ENCODE data around the gene GCK.

Gene GCK

DNA sequence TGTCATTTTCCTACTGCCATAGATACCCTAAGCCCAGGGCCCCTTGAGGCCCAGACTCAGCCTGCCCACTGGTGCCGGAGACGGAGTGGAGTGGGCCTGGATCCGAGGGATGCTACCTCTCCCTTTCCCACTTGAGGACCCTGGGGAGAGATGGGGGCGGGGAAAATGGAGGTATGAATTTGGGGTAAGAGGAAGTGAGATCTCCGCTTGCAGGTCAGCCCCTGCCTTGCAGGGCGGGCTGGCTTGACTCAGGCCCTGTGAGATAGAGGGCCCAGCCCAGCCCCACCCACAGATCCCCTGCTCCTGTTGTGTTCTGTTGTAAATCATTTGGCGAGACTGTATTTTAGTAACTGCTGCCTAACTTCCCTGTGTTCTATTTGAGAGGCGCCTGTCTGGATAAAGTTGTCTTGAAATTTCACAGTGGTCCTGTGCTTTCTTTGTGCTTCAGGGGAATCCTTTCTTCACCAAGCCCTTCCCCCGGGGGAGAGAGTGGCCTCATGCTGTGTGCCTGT, 24.7 kb upstream of the GCK start:
- no peak overlapping the region for H2AFZ ChIP-seq (ENCODE audit: low read depth, low read length, severe bottlenecking)
- no peaks in the 10 kb centered on the region for H3F3A ChIP-seq (ENCODE audit: insufficient read depth)
- no peak overlapping the region for H3K9ac ChIP-seq (ENCODE audit: low read length)
- H3K9me3 ChIP-seq (ENCODE audit: insufficient read depth, low read length), result no peaks in the 10 kb centered on the region
- H3K79me2 ChIP-seq (ENCODE audit: insufficient read depth, low read length), result no peaks in the 10 kb centered on the region
- H3K4me3 ChIP-seq (ENCODE audit: insufficient read depth, low read length, poor library complexity, severe bottlenecking), result no peak overlapping the region
- no peaks in the 10 kb centered on the region for H3K9me2 ChIP-seq (replicated peaks; ENCODE audit: insufficient read depth, low read length)
- H4K20me1 ChIP-seq (ENCODE audit: low read depth, low read length), result no peaks in the 10 kb centered on the region
- no peak overlapping the region for H3K4me2 ChIP-seq (ENCODE audit: low read depth, low read length, poor library complexity, severe bottlenecking)
- H3K27ac ChIP-seq (ENCODE audit: low read depth, low read length), result no peak overlapping the region
- H3K36me3 ChIP-seq (ENCODE audit: low read length), result no peaks in the 10 kb centered on the region
- TF ChIP-seq EZH2phosphoT487 (conservative IDR thresholded peaks at IDR 0.05; ENCODE audit: low read length), result no peak
- TF ChIP-seq, protein P1, sequence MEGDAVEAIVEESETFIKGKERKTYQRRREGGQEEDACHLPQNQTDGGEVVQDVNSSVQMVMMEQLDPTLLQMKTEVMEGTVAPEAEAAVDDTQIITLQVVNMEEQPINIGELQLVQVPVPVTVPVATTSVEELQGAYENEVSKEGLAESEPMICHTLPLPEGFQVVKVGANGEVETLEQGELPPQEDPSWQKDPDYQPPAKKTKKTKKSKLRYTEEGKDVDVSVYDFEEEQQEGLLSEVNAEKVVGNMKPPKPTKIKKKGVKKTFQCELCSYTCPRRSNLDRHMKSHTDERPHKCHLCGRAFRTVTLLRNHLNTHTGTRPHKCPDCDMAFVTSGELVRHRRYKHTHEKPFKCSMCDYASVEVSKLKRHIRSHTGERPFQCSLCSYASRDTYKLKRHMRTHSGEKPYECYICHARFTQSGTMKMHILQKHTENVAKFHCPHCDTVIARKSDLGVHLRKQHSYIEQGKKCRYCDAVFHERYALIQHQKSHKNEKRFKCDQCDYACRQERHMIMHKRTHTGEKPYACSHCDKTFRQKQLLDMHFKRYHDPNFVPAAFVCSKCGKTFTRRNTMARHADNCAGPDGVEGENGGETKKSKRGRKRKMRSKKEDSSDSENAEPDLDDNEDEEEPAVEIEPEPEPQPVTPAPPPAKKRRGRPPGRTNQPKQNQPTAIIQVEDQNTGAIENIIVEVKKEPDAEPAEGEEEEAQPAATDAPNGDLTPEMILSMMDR (IDR thresholded peaks at IDR 0.05; ENCODE audit: insufficient read depth, low read length, poor library complexity, severe bottlenecking), result no peak
- no peaks in the 10 kb centered on the region for H3K27me3 ChIP-seq (ENCODE audit: low read length)

DNA sequence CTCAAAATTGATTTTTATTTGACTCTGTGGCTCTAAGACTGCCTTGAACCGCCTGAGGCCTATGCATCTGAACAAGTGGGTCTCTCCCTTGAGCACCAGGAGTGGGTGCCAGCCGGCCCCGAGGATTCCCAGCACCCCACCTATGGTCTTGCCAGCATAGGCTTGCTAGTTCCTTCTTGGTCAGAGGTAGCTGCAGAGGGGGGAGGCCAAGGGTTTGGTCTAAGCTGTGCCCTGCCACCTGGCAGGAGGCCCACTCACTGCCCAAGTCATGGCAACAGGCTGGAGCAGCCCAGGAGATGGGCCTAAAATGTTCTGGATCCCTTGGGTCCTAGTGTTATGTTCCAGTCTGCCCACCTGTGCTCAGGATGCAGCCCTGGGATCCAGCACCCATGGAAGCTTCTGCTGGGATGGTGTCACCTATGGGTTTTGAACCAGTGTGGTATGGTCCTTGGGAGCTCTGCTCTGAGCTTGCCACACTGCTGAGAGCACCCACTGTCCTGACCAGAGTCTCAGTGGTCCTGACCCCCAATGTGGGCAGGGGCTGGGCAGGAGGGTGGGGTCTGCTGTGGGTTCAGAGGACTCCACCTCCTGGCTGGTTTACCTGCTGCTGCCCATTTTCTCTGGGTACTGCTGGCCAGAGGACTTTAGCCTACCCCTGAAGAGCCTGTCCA, 24.1 kb upstream of the GCK start:
- Histone ChIP-seq H3K4me2 (ENCODE audit: low read depth, low read length, poor library complexity, severe bottlenecking) (no peak overlapping the region), H3K79me2 (ENCODE audit: insufficient read depth, low read length) (no peaks in the 10 kb centered on the region), H3K4me3 (ENCODE audit: insufficient read depth, low read length, poor library complexity, severe bottlenecking) (no peak overlapping the region), H3K9ac (ENCODE audit: low read length) (no peak overlapping the region), H3F3A (ENCODE audit: insufficient read depth) (no peaks in the 10 kb centered on the region), H3K27ac (ENCODE audit: low read depth, low read length) (no peak overlapping the region), H3K27me3 (ENCODE audit: low read length) (no peaks in the 10 kb centered on the region), H3K9me3 (ENCODE audit: insufficient read depth, low read length) (no peaks in the 10 kb centered on the region), H2AFZ (ENCODE audit: low read depth, low read length, severe bottlenecking) (no peak overlapping the region), H3K36me3 (ENCODE audit: low read length) (no peaks in the 10 kb centered on the region), H3K9me2 (replicated peaks; ENCODE audit: insufficient read depth, low read length) (no peaks in the 10 kb centered on the region), H4K20me1 (ENCODE audit: low read depth, low read length) (no peaks in the 10 kb centered on the region)
- no peak for TF ChIP-seq EZH2phosphoT487 (conservative IDR thresholded peaks at IDR 0.05; ENCODE audit: low read length)
- TF ChIP-seq, protein P1 (IDR thresholded peaks at IDR 0.05; ENCODE audit: insufficient read depth, low read length, poor library complexity, severe bottlenecking), result no peak

DNA sequence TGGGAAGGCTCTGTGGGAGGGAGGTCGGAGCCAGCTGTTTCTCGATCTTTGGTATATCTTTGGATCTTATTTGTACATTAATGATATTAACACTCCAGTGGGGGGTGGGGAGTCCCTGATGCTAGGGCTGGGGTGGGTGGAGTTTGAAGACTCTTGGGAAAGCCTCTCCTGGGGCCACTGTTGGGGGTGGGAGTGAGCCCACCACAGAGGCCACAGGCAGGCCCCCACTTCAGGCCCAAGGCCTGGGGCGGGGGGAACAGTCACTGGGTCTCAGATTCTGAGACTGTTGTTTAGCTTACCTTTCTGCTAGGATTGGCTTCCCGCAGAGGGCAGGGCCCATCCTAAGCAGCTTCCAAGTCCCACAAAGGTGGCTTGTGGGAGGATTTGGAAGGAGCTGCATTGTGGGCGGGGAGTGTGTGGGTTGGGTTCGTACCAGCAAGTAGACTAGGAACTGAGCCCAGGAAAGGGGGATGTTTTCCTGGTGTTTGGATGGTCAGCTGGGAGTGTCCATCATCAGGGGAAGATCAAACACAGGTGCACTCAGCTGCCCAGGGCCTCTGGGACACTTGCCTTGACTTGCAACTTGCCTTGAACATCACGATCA, 23.4 kb upstream of the GCK start:
- Histone ChIP-seq H4K20me1 (ENCODE audit: low read depth, low read length) (no peaks in the 10 kb centered on the region), H3K27me3 (ENCODE audit: low read length) (no peaks in the 10 kb centered on the region), H3K36me3 (ENCODE audit: low read length) (no peaks in the 10 kb centered on the region), H3K79me2 (ENCODE audit: insufficient read depth, low read length) (no peaks in the 10 kb centered on the region), H2AFZ (ENCODE audit: low read depth, low read length, severe bottlenecking) (no peak overlapping the region), H3K27ac (ENCODE audit: low read depth, low read length) (no peak overlapping the region), H3K9me2 (replicated peaks; ENCODE audit: insufficient read depth, low read length) (no peaks in the 10 kb centered on the region), H3K4me2 (ENCODE audit: low read depth, low read length, poor library complexity, severe bottlenecking) (no peak overlapping the region), H3K9me3 (ENCODE audit: insufficient read depth, low read length) (no peaks in the 10 kb centered on the region), H3K4me3 (ENCODE audit: insufficient read depth, low read length, poor library complexity, severe bottlenecking) (no peak overlapping the region), H3K9ac (ENCODE audit: low read length) (no peak overlapping the region), H3F3A (ENCODE audit: insufficient read depth) (no peaks in the 10 kb centered on the region)
- TF ChIP-seq EZH2phosphoT487 (conservative IDR thresholded peaks at IDR 0.05; ENCODE audit: low read length), result no peak
- TF ChIP-seq, protein P1 (IDR thresholded peaks at IDR 0.05; ENCODE audit: insufficient read depth, low read length, poor library complexity, severe bottlenecking), result no peak
